HG02852 (cell line): ENCODE results near the gene CCDC92.

Experiments
- ATAC-seq: cut with Tn5 transposase; IDR thresholded peaks from one replicate; pipeline ENCODE4 v1.9.1; 2021; ENCODE audit warnings: mild to moderate bottlenecking, moderate library complexity; ENCODE audit not compliant: unreplicated experiment

The CCDC92 gene

GRCh38 chr12:123972457-123973401 lies at the start of gene CCDC92, which contains the start of gene ZNF664:
TSS of gene CCDC92 (minus strand) at chr12:123972831. CDS start at chr12:123944305, 28,526 bp downstream.
TSS of gene ZNF664 (plus strand) at chr12:123973215. CDS start at chr12:124012145, 38,930 bp downstream.
- peak; percentile 74 for ATAC-seq

- ATAC-seq = no peak
Observed at GRCh38 chr12:124022161-124022560, 49.5 kb upstream of the CCDC92 start.

GRCh38 chr12:124021007-124021406 lies 48.4 kb upstream of the CCDC92 start:
- no peak for ATAC-seq

- no peak for ATAC-seq
Observed at GRCh38 chr12:124020514-124020949, 47.9 kb upstream of the CCDC92 start.

- ATAC-seq = no peak
Observed at GRCh38 chr12:124019115-124019514, 46.5 kb upstream of the CCDC92 start.

GRCh38 chr12:124018539-124018938 lies 45.9 kb upstream of the CCDC92 start:
- ATAC-seq = no peak

GRCh38 chr12:124017064-124017463 lies 44.4 kb upstream of the CCDC92 start:
- ATAC-seq = no peak

- ATAC-seq = no peak
Observed at GRCh38 chr12:124015494-124016461, 43.1 kb upstream of the CCDC92 start.

- no peak for ATAC-seq
Observed at GRCh38 chr12:124013073-124013472, 40.4 kb upstream of the CCDC92 start.

GRCh38 chr12:124011435-124012115 lies 38.9 kb upstream of the CCDC92 start:
- no peak for ATAC-seq

- no peak for ATAC-seq
Observed at GRCh38 chr12:124010687-124011086, 38.1 kb upstream of the CCDC92 start.

- no peak for ATAC-seq
Observed at GRCh38 chr12:124009781-124010180, 37.1 kb upstream of the CCDC92 start.

GRCh38 chr12:124008595-124008994 lies 36.0 kb upstream of the CCDC92 start:
- ATAC-seq = no peak

- ATAC-seq = no peak
Observed at GRCh38 chr12:124007826-124008570, 35.4 kb upstream of the CCDC92 start.

- no peak for ATAC-seq
Observed at GRCh38 chr12:124006846-124007713, 34.4 kb upstream of the CCDC92 start.

- ATAC-seq = peak; percentile 61
Observed at GRCh38 chr12:124006085-124006845, 33.6 kb upstream of the CCDC92 start.

GRCh38 chr12:124004233-124004875 lies 31.7 kb upstream of the CCDC92 start:
- ATAC-seq = no peak

- no peak for ATAC-seq
Observed at GRCh38 chr12:124002654-124003053, 30.0 kb upstream of the CCDC92 start.
